Heart left ventricle (tissue), 16 donors: Measurements from ENCODE around the gene ELMOD1. TPM values are rescaled to one million over a fixed set of nuclear protein-coding genes. Genes with fewer than 3 reads are reported as not detected.

ENCODE experiments used
- ATAC-seq, 4 donors: fragments of 200-7000 bp; cut with Tn5 transposase; one replicate each; pipeline ENCODE4 v1.9.1; 2020 to 2022; ENCODE audit warnings: moderate library complexity in 4 of 4, mild to moderate bottlenecking in 3 of 4, moderate number of reproducible peaks in 1 of 4
- DNase-seq, 5 donors: peaks; one replicate each; pipeline ENCODE4 v3.0.0-alpha.2; 2020
- H3K27ac ChIP-seq, 12 donors: fragments of 200-600 bp; sonication (generic) in 4 of 12; one replicate each; pipeline versions ENCODE4 v1.5.0 to v1.8.0; 2016 to 2022; ENCODE audit warnings: mild to moderate bottlenecking in 2 of 12
- H3K27me3 ChIP-seq, 9 donors: fragments of 200-600 bp; sonication (generic) in 2 of 9; one replicate each; pipeline versions ENCODE4 v1.5.1 to v1.8.0; 2016 to 2022; ENCODE audit warnings: mild to moderate bottlenecking in 3 of 9
- H3K36me3 ChIP-seq, 9 donors: fragments of 200-600 bp; sonication (generic) in 2 of 9; one replicate each; pipeline versions ENCODE4 v1.5.0 to v1.8.0; 2018 to 2022; ENCODE audit warnings: mild to moderate bottlenecking in 2 of 9
- H3K4me1 ChIP-seq, 12 donors: fragments of 200-600 bp; sonication (generic) in 4 of 12; one replicate each; pipeline versions ENCODE4 v1.5.0 to v1.8.0; 2016 to 2022; ENCODE audit warnings: mild to moderate bottlenecking in 3 of 12
- H3K4me3 ChIP-seq, 12 donors: fragments of 200-600 bp; sonication (generic) in 4 of 12; one replicate each; pipeline versions ENCODE4 v1.5.0 to v1.8.0; 2017 to 2022; ENCODE audit warnings: mild to moderate bottlenecking in 9 of 12, moderate library complexity in 4 of 12
- H3K9me3 ChIP-seq, 12 donors: fragments of 200-600 bp; sonication (generic) in 4 of 12; one replicate each; pipeline versions ENCODE4 v1.5.0 to v1.8.0; 2016 to 2022; ENCODE audit warnings: mild to moderate bottlenecking in 1 of 12
- CTCF ChIP-seq, 12 donors: fragments of 200-600 bp; sonication (generic) in 4 of 12; IDR thresholded peaks; one replicate each; pipeline versions ENCODE4 v1.5.0 to v1.8.0; 2018 to 2022; ENCODE audit warnings: antibody characterized with exemption in 12 of 12, mild to moderate bottlenecking in 5 of 12
- POLR2A ChIP-seq, 2 donors: fragments of 450-650 bp; IDR thresholded peaks; one replicate each; pipeline ENCODE4 v1.6.1; 2017; ENCODE audit warnings: antibody characterized with exemption in 2 of 2, mild to moderate bottlenecking in 2 of 2, moderate library complexity in 2 of 2
- WGBS, 4 donors: extraction: QIAGEN DNeasy Blood & Tissue Kit in 2 of 4; methylation state at CpG; one replicate each; pipeline versions ENCODE4 v1.1.5 to v1.1.7; 2013 to 2018; 5-methylcytosine and 5-hydroxymethylcytosine counted together
- intact Hi-C, 10 donors: fragments of 100-400 bp; cut with DNase I; formaldehyde crosslinking; loops; one replicate each; pipeline versions ENCODE4 v1.11.1 to v1.14.2; 2022
- polyA plus RNA-seq, 2 donors: library from polyadenylated mRNA; stranded (reverse); fragments of 200-250 nt; gene quantifications; one replicate each; pipeline ENCODE4 v1.2.3, GENCODE V29; 2013
- total RNA-seq, 9 donors: library from RNA; depleted of rRNA in 2 of 9; stranded (reverse); fragments of >200 nt in 2 of 9; fragmentation: NEBNext Ultra II Directional in 3 of 9; extraction: Animal tissue kit (Norgen Biotek cat#: 25700) in 3 of 9; gene quantifications; one replicate each; pipeline versions ENCODE4 v1.1.0 to v1.2.4, GENCODE V29; 2016 to 2023
- donor health status: ischemic (EF 13 %, LVEDD 7.1; RV severe dilation, severe dysfunction).
- donor health status: healthy with polysubstance abuse.
- donor health status: DM: no; HTN: yes; CAD: no.
- donor health status: DM: no; HTN: no; CAD: no.
- donor health status: ischemic (EF 25% LVEDD 6.9; RV normal size, moderate dysfunction).
- donor health status: ischemic (EF 25% LVEDD 5.7; RV mildly dilated, moderate dysfunction).
- donor health status: healthy.
- donor health status: DM: yes; HTN: yes; CAD: no.
- donor health status: ischemic (EF 35%, LVEDD 5.7; RV mildly dilated, moderate dysfunction).
- donor health status: nonischemic (EF 11% LVEDD 7.7; RV severe dilation, severe dysfunction).
- donor health status: DM: yes; HTN: yes; CAD: no.
- donor health status: PGD.
- donor health status: ischemic (EF 29% LVEDD 5.4; RV normal size, mild dysfunction).
- donor health status: nonischemic (EF 23%, LVEDD 6.1; RV moderate dilation, normal function).

ELMOD1 gene
- total and polyA plus RNA-seq, 11 donors, result 0.12 to 0.75 (median 0.30) TPM; not detected in 2

- Histone ChIP-seq H3K4me3 (no peak overlapping the region), H3K4me1 (no peaks in the 10 kb centered on the region), H3K9me3 (no peaks in the 10 kb centered on the region), H3K27me3 (peaks cover 0 to 4% (median 0%) of the 10 kb centered on the region in 9 donors), H3K36me3 (no peaks in the 10 kb centered on the region), H3K27ac (no peak overlapping the region)
- WGBS, 4 donors, result 91 to 97% (median 94%) methylated on average over 2 of the region's 2 CpGs
- ATAC-seq (no peak), DNase-seq (no peak)
- TF ChIP-seq CTCF (IDR thresholded peaks at IDR 0.05), result no peak
- intact Hi-C loops, result no loop called here
Measured at GRCh38 chr11:107646783-107647182, 55.8 kb downstream of the ELMOD1 start.

GRCh38 chr11:107648242-107648641 lies 57.3 kb downstream of the ELMOD1 start:
- ATAC-seq (no peak), DNase-seq (no peak)
- H3K27ac ChIP-seq, result no peak overlapping the region
- H3K9me3 ChIP-seq, result no peaks in the 10 kb centered on the region
- peaks cover 0 to 10% (median 0%) of the 10 kb centered on the region in 9 donors for H3K27me3 ChIP-seq
- WGBS, 4 donors, result 56 to 64% (median 60%) methylated on average over 3 of the region's 3 CpGs
- intact Hi-C loops, result no loop called here
- TF ChIP-seq POLR2A (IDR thresholded peaks at IDR 0.05) (no peak), CTCF (IDR thresholded peaks at IDR 0.05) (no peak)
- H3K36me3 ChIP-seq, result no peaks in the 10 kb centered on the region
- no peak overlapping the region for H3K4me3 ChIP-seq
- H3K4me1 ChIP-seq, result no peaks in the 10 kb centered on the region

GRCh38 chr11:107651672-107652071 lies 60.7 kb downstream of the ELMOD1 start:
- TF ChIP-seq CTCF (IDR thresholded peaks at IDR 0.05), result no peak
- no peak for TF ChIP-seq POLR2A (IDR thresholded peaks at IDR 0.05)
- ATAC-seq (no peak), DNase-seq (no peak)
- Histone ChIP-seq H3K36me3 (no peaks in the 10 kb centered on the region), H3K4me1 (no peaks in the 10 kb centered on the region), H3K27ac (no peak overlapping the region), H3K4me3 (no peak overlapping the region), H3K27me3 (peaks cover 0 to 10% (median 0%) of the 10 kb centered on the region in 9 donors), H3K9me3 (no peaks in the 10 kb centered on the region)
- intact Hi-C loops, result no loop called here
- 69 to 76% (median 70%) methylated on average over 4 of the region's 4 CpGs for WGBS, 4 donors

GRCh38 chr11:107653076-107653475 lies 62.1 kb downstream of the ELMOD1 start:
- H3K27me3 ChIP-seq, result peaks cover 0 to 10% (median 0%) of the 10 kb centered on the region in 9 donors
- ATAC-seq (no peak), DNase-seq (no peak)
- intact Hi-C loops, result no loop called here
- H3K4me3 ChIP-seq, result no peak overlapping the region
- H3K27ac ChIP-seq, result no peak overlapping the region
- no peaks in the 10 kb centered on the region for H3K4me1 ChIP-seq
- no peak for TF ChIP-seq CTCF (IDR thresholded peaks at IDR 0.05)
- no peak for TF ChIP-seq POLR2A (IDR thresholded peaks at IDR 0.05)
- no peaks in the 10 kb centered on the region for H3K36me3 ChIP-seq
- 59 to 84% (median 61%) methylated on average over 1 of the region's 1 CpG for WGBS, 4 donors
- no peaks in the 10 kb centered on the region for H3K9me3 ChIP-seq
